NT2/D1 (cell line): ENCODE measurements around the gene DDOST.

Source experiments
- YY1 ChIP-seq: IDR thresholded peaks from 2 replicates; pipeline ENCODE4 v1.6.1; 2011; ENCODE audit not compliant: insufficient read length, insufficient read depth
- ZNF274 ChIP-seq: IDR thresholded peaks from 2 replicates; pipeline ENCODE4 v1.6.1; 2011; ENCODE audit warnings: mild to moderate bottlenecking, low read depth, low read length

- TF ChIP-seq YY1 (no peak), ZNF274 (no peak)
These were observed 3.0 kb upstream of the DDOST start for GRCh38 chr1:20663969-20664715.
